Sciatic nerve (tissue), 2 donors: ENCODE data around the gene UBE2D1. TPM values are rescaled to one million over a fixed set of nuclear protein-coding genes. Genes with fewer than 3 reads are reported as not detected.
"Not testable (repeated sequence)": the region's sequence is repeated elsewhere in the genome, so short reads cannot be mapped to it uniquely, and the experiment has no call there.

Experiments used
- ATAC-seq: fragments of 200-7000 bp; cut with Tn5 transposase; one replicate; pipeline ENCODE4 v1.9.1; 2020; ENCODE audit warnings: mild to moderate bottlenecking, moderate library complexity
- DNase-seq: peaks from one replicate; pipeline ENCODE4 v3.0.0-alpha.2; 2020; ENCODE audit warnings: low spot score
- intact Hi-C: fragments of 100-400 bp; cut with DNase I; formaldehyde crosslinking; loops from one replicate; pipeline ENCODE4 v1.14.2; 2022
- total RNA-seq: library from RNA; stranded (reverse); fragmentation: NEBNext Ultra II Directional; extraction: Animal tissue kit (Norgen Biotek cat#: 25700); gene quantifications from one replicate; pipeline ENCODE4 v1.2.1, GENCODE V29; 2021
- donor health status: DM: no; HTN: no; CAD: no.
- donor health status: DM: no; HTN: no; CAD: no.

Gene UBE2D1
- total RNA-seq, 1 donor from 2014 or later = 16.8 TPM

DNA sequence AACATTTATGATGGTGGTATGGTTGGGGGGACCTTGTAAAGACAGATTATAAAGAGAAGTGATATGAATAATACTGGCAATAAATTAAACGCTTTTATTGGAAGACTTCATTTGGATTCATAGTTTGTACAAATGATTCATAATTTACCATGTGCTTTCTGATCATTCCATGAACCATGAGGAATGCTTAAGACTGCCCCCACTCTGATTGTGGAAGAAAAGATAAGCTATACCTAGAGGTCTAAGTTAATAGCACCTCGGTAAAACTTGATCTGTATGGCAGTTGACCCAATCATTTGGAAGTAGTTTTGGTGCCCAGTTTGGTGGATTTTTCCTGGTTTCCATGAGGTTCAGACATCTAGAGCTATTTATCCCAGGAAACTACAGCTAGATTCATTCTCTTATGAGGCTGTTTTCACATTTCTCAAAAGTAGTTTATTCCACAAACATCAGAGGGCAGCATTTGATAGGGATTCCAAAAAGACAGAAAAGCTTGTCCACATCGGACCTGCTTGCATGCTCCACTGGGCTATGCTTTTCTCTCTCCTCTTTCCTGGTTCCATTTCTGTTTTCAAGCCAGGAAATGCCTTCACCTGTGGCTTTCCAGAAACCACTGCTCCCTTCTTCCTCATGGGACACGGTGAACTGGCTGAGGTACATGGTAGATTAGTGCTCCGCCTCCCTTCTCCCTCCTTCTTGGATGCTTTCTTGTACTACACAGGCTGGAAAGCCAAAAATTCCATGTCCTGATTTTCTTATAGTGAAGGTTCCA is 79.7 kb downstream of the UBE2D1 start:
- intact Hi-C loops = no loop called here
- ATAC-seq (peak; percentile 91), DNase-seq (no peak)

DNA sequence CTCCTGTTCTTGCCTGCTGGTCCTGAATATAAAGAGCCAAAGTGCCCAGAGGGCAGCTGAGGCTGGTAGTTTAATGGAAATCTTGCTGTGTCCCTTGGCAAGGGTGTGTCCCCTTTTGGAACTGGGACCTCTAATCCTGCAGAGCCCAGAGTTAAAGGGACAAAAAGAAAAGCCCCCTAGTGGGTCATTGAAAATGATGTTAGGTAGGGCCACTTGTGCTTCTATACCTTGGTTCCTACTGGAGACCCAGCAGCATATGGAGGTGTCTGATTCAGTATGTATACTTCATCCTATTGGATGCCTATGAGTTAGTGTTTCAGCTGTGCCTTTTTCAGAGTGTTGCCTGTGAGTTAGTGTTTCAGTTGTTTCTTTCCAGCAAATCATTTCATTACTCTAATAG is 81.0 kb downstream of the UBE2D1 start:
- intact Hi-C loops = no loop called here
- no peak for ATAC-seq
- DNase-seq = no peak

DNA sequence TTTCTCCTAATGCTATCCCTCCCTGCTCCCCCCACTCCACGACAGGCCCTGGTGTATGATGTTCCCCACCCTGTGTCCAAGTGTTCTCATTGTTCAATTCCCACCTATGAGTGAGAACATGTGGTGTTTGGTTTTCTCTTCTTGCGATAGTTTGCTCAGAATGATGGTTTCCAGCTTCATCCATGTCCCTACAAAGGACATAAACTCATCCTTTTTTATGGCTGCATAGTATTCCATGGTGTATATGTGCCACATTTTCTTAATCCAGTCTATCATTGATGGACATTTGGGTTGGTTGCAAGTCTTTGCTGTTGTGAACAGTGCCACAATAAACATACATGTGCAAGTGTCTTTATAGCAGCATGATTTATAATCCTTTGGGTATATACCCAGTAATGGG is 83.1 kb downstream of the UBE2D1 start:
- ATAC-seq, DNase-seq, intact Hi-C loops: not testable (repeated sequence)

Other genes starting within 250 kb of the UBE2D1 start
- gene IPMK, start 67.1 kb upstream of the UBE2D1 start, total RNA-seq = 7.2 TPM
- gene CISD1, start 65.8 kb upstream of the UBE2D1 start, total RNA-seq = 16.1 TPM
- gene TFAM, start 50.4 kb downstream of the UBE2D1 start, total RNA-seq = 28.1 TPM
- gene BICC1, start 177.9 kb downstream of the UBE2D1 start, total RNA-seq = 42.1 TPM